Measurements from ENCODE around the gene BUD13. TPM values are rescaled to one million over a fixed set of nuclear protein-coding genes. Genes with fewer than 3 reads are reported as not detected.

Gene BUD13
- total and polyA plus RNA-seq, 2 of the 13 experiments (the other 11 are each of a cell fraction or from before 2014, with no cell fraction given), result 13.3 to 25.9 TPM

DNA sequence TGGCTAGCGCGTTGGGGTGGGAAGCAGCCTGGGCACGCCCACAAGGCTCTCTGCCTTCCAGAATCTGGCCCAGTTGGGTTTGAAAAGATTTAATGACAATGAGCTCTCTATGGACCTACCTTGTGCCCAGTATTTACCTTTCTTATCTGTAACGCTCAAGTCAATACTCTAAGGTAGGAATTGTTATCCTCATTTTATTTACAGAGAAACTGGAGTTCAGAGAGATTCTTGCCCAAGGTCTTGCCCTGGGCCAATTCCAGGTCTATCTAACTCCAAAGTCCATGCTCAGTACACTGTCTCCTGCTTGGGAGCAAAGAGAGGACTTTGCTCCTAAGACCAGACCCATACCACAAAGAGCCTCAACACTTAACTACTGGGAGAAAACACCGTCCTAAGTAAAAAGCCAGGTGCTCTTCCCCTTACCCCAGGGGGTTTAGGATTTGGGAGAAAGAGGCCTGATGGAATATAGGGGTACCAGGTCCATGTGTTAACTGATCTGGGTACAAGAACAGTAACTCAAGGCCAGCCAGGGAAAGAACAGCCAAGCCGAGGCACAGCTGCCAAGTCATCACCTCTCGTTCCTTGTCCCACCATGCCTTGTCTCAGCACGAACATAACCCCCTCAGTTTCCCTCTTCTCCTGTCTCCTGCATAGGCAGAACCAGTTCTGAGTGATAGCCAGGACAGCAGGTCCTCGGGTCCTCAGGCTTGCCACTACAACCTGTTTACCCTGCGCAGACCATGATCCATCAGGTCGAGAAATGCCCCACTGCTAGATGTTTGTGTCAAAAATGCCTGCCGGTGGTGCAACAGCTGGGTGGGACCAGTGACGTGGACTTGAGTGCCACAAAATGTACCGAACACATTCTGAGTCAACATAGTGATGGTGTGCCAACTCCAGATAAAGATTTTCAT lies 35.7 kb upstream of the BUD13 start (continued):
- peak; percentile 93 for TF ChIP-seq SOX13 (IDR thresholded peaks at IDR 0.05)
- TF ChIP-seq SOX13 (CRISPR knock-in tag; conservative IDR thresholded peaks at IDR 0.05 in 1 of 2, IDR thresholded peaks at IDR 0.05 in 1 of 2), result peak in 1 of 2 experiments; percentile 98; a peak in 2 of 4 replicates
- peak; percentile 100 for TF ChIP-seq NR2F2 (IDR thresholded peaks at IDR 0.05; ENCODE audit: borderline replicate concordance, low read depth)
- TF ChIP-seq ZNF777 (CRISPR knock-in tag; IDR thresholded peaks at IDR 0.05), result no peak
- TF ChIP-seq, protein P1, sequence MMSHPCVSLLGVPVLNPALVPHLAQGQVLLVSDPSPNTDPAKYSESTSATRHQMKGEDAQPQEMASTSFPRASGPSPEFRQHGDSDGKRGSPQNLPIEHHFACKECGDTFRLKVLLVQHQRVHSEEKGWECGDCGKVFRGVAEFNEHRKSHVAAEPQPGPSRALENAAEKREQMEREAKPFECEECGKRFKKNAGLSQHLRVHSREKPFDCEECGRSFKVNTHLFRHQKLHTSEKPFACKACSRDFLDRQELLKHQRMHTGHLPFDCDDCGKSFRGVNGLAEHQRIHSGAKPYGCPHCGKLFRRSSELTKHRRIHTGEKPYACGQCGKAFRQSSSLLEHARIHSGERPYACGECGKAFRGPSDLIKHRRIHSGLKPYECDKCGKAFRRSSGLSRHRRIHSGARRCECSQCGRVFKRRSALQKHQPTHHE (CRISPR knock-in tag; IDR thresholded peaks at IDR 0.05; ENCODE audit: borderline replicate concordance), result no peak
- TF ChIP-seq RBAK (CRISPR knock-in tag; IDR thresholded peaks at IDR 0.05), result no peak
- peak; percentile 69; the same call in 1 of the 2 replicates for TF ChIP-seq IRF2 (CRISPR knock-in tag; IDR thresholded peaks at IDR 0.05)
- TF ChIP-seq, protein P2, sequence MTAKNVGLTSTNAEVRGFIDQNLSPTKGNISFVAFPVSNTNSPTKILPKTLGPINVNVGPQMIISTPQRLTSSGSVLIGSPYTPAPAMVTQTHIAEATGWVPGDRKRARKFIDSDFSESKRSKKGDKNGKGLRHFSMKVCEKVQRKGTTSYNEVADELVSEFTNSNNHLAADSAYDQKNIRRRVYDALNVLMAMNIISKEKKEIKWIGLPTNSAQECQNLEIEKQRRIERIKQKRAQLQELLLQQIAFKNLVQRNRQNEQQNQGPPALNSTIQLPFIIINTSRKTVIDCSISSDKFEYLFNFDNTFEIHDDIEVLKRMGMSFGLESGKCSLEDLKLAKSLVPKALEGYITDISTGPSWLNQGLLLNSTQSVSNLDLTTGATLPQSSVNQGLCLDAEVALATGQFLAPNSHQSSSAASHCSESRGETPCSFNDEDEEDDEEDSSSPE (CRISPR knock-in tag; IDR thresholded peaks at IDR 0.05), result no peak
- peak; percentile 90 for TF ChIP-seq HHEX (CRISPR knock-in tag; IDR thresholded peaks at IDR 0.05)
- no peak for TF ChIP-seq ZKSCAN5 (CRISPR knock-in tag; IDR thresholded peaks at IDR 0.05)
- peak; percentile 87 for TF ChIP-seq NR2C2 (CRISPR knock-in tag; IDR thresholded peaks at IDR 0.05; ENCODE audit: borderline replicate concordance)
- TF ChIP-seq, protein P3, sequence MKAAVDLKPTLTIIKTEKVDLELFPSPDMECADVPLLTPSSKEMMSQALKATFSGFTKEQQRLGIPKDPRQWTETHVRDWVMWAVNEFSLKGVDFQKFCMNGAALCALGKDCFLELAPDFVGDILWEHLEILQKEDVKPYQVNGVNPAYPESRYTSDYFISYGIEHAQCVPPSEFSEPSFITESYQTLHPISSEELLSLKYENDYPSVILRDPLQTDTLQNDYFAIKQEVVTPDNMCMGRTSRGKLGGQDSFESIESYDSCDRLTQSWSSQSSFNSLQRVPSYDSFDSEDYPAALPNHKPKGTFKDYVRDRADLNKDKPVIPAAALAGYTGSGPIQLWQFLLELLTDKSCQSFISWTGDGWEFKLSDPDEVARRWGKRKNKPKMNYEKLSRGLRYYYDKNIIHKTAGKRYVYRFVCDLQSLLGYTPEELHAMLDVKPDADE (CRISPR knock-in tag; IDR thresholded peaks at IDR 0.05), result no peak
- TF ChIP-seq, protein P4, sequence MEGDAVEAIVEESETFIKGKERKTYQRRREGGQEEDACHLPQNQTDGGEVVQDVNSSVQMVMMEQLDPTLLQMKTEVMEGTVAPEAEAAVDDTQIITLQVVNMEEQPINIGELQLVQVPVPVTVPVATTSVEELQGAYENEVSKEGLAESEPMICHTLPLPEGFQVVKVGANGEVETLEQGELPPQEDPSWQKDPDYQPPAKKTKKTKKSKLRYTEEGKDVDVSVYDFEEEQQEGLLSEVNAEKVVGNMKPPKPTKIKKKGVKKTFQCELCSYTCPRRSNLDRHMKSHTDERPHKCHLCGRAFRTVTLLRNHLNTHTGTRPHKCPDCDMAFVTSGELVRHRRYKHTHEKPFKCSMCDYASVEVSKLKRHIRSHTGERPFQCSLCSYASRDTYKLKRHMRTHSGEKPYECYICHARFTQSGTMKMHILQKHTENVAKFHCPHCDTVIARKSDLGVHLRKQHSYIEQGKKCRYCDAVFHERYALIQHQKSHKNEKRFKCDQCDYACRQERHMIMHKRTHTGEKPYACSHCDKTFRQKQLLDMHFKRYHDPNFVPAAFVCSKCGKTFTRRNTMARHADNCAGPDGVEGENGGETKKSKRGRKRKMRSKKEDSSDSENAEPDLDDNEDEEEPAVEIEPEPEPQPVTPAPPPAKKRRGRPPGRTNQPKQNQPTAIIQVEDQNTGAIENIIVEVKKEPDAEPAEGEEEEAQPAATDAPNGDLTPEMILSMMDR (CRISPR knock-in tag; IDR thresholded peaks at IDR 0.05), result 0 out of 2 replicates have a peak, but pooled peaks have one; percentile 13
- peak; percentile 88; the same call in 1 of the 2 replicates for TF ChIP-seq ZNF703 (CRISPR knock-in tag; IDR thresholded peaks at IDR 0.05; ENCODE audit: borderline replicate concordance)
- TF ChIP-seq EHMT2 (IDR thresholded peaks at IDR 0.05; ENCODE audit: borderline replicate concordance, low read depth, low read length), result no peak
- TF ChIP-seq, protein P5, sequence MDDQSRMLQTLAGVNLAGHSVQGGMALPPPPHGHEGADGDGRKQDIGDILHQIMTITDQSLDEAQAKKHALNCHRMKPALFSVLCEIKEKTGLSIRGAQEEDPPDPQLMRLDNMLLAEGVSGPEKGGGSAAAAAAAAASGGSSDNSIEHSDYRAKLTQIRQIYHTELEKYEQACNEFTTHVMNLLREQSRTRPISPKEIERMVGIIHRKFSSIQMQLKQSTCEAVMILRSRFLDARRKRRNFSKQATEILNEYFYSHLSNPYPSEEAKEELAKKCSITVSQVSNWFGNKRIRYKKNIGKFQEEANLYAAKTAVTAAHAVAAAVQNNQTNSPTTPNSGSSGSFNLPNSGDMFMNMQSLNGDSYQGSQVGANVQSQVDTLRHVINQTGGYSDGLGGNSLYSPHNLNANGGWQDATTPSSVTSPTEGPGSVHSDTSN (CRISPR knock-in tag; IDR thresholded peaks at IDR 0.05; ENCODE audit: borderline replicate concordance), result no peak
- TF ChIP-seq, protein P6, sequence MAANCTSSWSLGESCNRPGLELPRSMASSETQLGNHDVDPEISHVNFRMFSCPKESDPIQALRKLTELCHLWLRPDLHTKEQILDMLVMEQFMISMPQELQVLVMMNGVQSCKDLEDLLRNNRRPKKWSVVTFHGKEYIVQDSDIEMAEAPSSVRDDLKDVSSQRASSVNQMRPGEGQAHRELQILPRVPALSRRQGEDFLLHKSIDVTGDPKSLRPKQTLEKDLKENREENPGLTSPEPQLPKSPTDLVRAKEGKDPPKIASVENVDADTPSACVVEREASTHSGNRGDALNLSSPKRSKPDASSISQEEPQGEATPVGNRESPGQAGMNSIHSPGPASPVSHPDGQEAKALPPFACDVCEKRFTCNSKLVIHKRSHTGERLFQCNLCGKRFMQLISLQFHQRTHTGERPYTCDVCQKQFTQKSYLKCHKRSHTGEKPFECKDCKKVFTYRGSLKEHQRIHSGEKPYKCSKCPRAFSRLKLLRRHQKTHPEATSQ (CRISPR knock-in tag; IDR thresholded peaks at IDR 0.05; ENCODE audit: borderline replicate concordance), result peak; percentile 91; the same call in 1 of the 2 replicates
- TF ChIP-seq ZNF883 (CRISPR knock-in tag; IDR thresholded peaks at IDR 0.05; ENCODE audit: not compliant biosample characterization), result no peak
- TF ChIP-seq CEBPG (CRISPR knock-in tag; IDR thresholded peaks at IDR 0.05), result peak; percentile 94
- TF ChIP-seq ZNF230 (CRISPR knock-in tag; IDR thresholded peaks at IDR 0.05), result peak; percentile 84

Data from HepG2 (cell line).